ENCODE measurements around the gene GPR141. TPM values are rescaled to one million over a fixed set of nuclear protein-coding genes. Genes with fewer than 3 reads are reported as not detected.

GPR141 gene
- total and polyA plus RNA-seq, 2 donors (not counting 1 experiment from before 2014, with no cell fraction given), result not detected

- H3K4me3 Mint-ChIP-seq, result no peak overlapping the region
- DNase-seq (no peak), ATAC-seq (ENCODE audit: low read depth) (no peak)
- H3K79me2 ChIP-seq (ENCODE audit: control insufficient read depth, insufficient read depth, low read length), result no peaks in the 10 kb centered on the region
- TF ChIP-seq EZH2 (IDR thresholded peaks at IDR 0.05; ENCODE audit: borderline replicate concordance, insufficient read depth, low read depth, low read length, poor library complexity, severe bottlenecking), result no peak
- no peak for TF ChIP-seq CTCF (IDR thresholded peaks at IDR 0.05)
- H3K9me3 ChIP-seq (ENCODE audit: control extremely low read depth in 1 of 3, control insufficient read depth in 2 of 3, insufficient read depth in 1 of 3, low read length in 2 of 3), result no peaks in the 10 kb centered on the region
- no peak overlapping the region for H3K4me2 ChIP-seq (replicated peaks; ENCODE audit: low read depth, low read length, poor library complexity, severe bottlenecking)
- no peaks in the 10 kb centered on the region for H3K36me3 ChIP-seq (replicated peaks in 1 of 2; ENCODE audit: control extremely low read depth in 1 of 2, control insufficient read depth in 1 of 2, extremely low read depth in 1 of 2, insufficient read depth in 2 of 2, low read length in 1 of 2)
- H3K4me1 ChIP-seq (ENCODE audit: control insufficient read depth in 2 of 2, insufficient read depth in 2 of 2, low read length in 2 of 2), result no peaks in the 10 kb centered on the region
- no peak overlapping the region for H2AFZ ChIP-seq (ENCODE audit: insufficient read depth, low read depth, low read length, poor library complexity, severe bottlenecking)
- H3K4me1 Mint-ChIP-seq, result no peaks in the 10 kb centered on the region
- no peak overlapping the region for H3K27ac ChIP-seq (ENCODE audit: low read length in 2 of 2)
- ChIA-PET POLR2A (no interaction called here), CTCF (interaction anchor here (0.5 to 0.8 kb wide), 3 partner anchors 24 to 38 kb away, joined by 3 to 9 read pairs (median 4); partner anchors contain the start of gene GPR141)
- intact Hi-C loops (cut with micrococcal nuclease), result no loop called here
- no peak overlapping the region for H3K9ac ChIP-seq (ENCODE audit: low read length)
- H4K20me1 ChIP-seq (ENCODE audit: control insufficient read depth, insufficient read depth, low read length, poor library complexity, severe bottlenecking), result no peaks in the 10 kb centered on the region
- H3K27me3 Mint-ChIP-seq, result peaks cover 24% of the 10 kb centered on the region
- no peak overlapping the region for H3K27ac Mint-ChIP-seq
- H3K27me3 ChIP-seq (replicated peaks in 1 of 4; ENCODE audit: control extremely low read depth in 1 of 4, control insufficient read depth in 3 of 4, insufficient read depth in 4 of 4, low read length in 3 of 4), result peaks cover 0 to 9% (median 2%) of the 10 kb centered on the region in 4 experiments
- H3K4me3 ChIP-seq (ENCODE audit: control extremely low read depth in 1 of 5, extremely low read depth in 1 of 5, insufficient read depth in 1 of 5, low read depth in 2 of 5, low read length in 4 of 5), result no peak overlapping the region
- no peaks in the 10 kb centered on the region for H3K9me3 Mint-ChIP-seq (ENCODE audit: insufficient read depth)
- WGBS (ENCODE audit: insufficient coverage), result 83% methylated on average over 1 of the region's 4 CpGs
Observed at GRCh38 chr7:37707754-37708485, 24.4 kb downstream of the GPR141 start.

Data from B cell (primary cell).